ENCODE measurements around the gene TBC1D16. TPM values are rescaled to one million over a fixed set of nuclear protein-coding genes. Genes with fewer than 3 reads are reported as not detected.

Gene TBC1D16
- total RNA-seq, 2 experiments from 2014 or later, result 0.38 to 0.74 TPM

DNA sequence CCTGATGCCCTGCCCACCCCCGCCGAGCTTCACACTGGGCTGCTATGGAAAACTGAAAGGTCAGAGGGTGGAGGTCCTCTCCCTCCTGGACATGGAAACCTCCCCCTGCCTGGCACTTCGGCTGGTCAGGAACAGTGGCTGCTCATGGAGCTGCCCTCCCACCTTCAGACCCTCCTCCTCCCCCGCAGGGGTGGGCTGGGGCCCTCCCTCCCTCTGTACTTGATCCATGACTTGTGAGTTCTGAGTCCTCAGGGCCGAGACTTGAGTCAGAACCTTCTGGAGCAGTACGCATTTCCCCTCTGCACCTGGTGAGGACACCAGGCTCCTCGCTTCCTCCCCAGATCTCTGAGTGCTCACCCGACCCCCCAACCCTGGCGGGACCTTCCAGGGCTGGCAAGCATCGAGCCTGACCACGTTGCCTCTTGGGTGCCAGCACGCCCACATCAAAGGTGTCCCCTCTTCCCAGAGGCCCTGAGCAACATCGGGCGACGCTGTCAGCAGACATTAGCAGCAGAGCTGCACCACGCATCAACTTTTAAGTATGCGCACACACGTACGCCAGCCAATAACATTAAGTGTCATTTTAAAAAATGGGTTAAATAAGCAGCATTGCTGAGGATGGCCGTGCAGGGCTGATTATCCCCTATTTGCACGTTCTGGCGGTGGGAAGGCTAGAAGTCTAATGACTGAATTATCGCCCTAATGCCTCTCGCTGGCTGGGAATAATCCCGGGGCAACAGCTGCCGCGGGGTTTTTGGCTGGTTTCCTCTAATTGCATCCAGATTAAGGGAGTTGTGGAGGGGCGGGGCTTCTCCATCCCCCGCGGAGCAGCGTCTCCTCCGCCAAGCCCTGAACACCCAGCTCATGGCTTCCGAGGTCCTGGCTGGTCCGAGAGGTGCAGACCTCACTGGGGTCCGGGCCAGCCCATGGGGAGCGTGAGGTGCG is 98.0 kb downstream of the TBC1D16 start:
- no peak overlapping the region for H3K27ac ChIP-seq (ENCODE audit: low read depth, low read length, poor library complexity, severe bottlenecking)
- no peak overlapping the region for H2AFZ ChIP-seq (ENCODE audit: low read length)
- no peaks in the 10 kb centered on the region for H3K9me2 ChIP-seq (ENCODE audit: insufficient read depth, low read length)
- ChIA-PET POLR2A (interaction anchor here (0.7 kb wide), 1 partner anchor 668 kb away, joined by 6 read pairs; no protein-coding TSS in a partner anchor), CTCF (ENCODE audit: unreplicated experiment) (no interaction called here)
- H4K20me1 ChIP-seq (ENCODE audit: insufficient read depth, low read length), result no peaks in the 10 kb centered on the region
- H3K4me1 ChIP-seq (ENCODE audit: insufficient read depth, low read length, poor library complexity, severe bottlenecking), result peaks cover 14% of the 10 kb centered on the region
- H3K9me3 ChIP-seq (ENCODE audit: low read length), result no peaks in the 10 kb centered on the region
- DNase-seq (ENCODE audit: low spot score), result no peak
- H3K36me3 ChIP-seq (ENCODE audit: insufficient read depth, low read length), result no peaks in the 10 kb centered on the region
- TF ChIP-seq EZH2phosphoT487 (IDR thresholded peaks at IDR 0.05; ENCODE audit: borderline replicate concordance, low read depth, low read length), result no peak
- H3K4me3 ChIP-seq (ENCODE audit: low read depth, low read length, poor library complexity, severe bottlenecking), result no peak overlapping the region
- intact Hi-C loops (cut with micrococcal nuclease; ENCODE audit: unreplicated experiment), result no loop called here
- peak overlapping the region; percentile 36 for H3K4me2 ChIP-seq (ENCODE audit: low read length)
- H3K79me2 ChIP-seq (ENCODE audit: insufficient read depth, low read depth, low read length), result no peaks in the 10 kb centered on the region
- BruUV-seq (replicated peaks), result no TSS peak

DNA sequence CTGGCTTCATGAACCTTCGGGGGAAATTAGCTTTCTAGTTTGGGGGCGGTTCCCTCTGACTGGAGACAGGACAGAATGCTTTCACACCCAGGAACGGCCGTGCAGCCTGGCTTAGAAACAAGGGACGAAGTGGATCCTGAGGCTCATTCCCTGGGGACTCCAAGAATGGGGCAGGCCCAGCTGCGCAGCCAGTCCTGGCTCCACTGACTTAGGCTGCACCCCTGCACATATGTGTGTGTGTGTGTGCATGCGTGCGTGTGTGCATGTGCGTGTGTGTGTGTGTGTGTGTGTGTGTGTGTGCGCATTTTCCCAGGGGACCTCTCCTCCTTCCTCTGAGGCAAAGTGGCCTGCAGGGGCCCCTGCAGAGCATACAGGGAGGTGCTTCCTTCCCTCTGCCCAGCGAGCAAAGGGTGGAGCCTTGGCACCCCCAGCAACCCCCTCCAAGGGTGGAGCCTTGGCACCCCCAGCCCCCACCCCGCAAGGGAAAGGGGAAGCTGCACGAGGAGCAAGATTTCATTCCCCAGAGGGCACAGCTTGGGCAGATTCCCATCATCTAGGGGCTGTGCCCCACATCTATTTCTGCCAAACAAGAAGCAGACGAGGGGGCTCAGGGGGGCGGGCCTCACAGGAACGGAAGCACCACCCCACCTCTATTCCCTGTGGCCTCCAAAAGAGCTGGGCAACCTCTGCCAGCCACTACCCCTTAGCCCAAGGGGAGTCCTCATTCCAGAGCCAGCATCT is 98.9 kb downstream of the TBC1D16 start:
- peaks cover 14% of the 10 kb centered on the region for H3K4me1 ChIP-seq (ENCODE audit: insufficient read depth, low read length, poor library complexity, severe bottlenecking)
- CTCF ChIA-PET (ENCODE audit: unreplicated experiment), result interaction anchor here (1.0 kb wide), 1 partner anchor 88 kb away, joined by 5 read pairs; no protein-coding TSS in a partner anchor
- H3K79me2 ChIP-seq (ENCODE audit: insufficient read depth, low read depth, low read length), result no peaks in the 10 kb centered on the region
- DNase-seq (ENCODE audit: low spot score), result peak; percentile 52
- no peaks in the 10 kb centered on the region for H3K36me3 ChIP-seq (ENCODE audit: insufficient read depth, low read length)
- no peak overlapping the region for H3K27ac ChIP-seq (ENCODE audit: low read depth, low read length, poor library complexity, severe bottlenecking)
- BruUV-seq (replicated peaks), result no TSS peak
- no peak overlapping the region for H2AFZ ChIP-seq (ENCODE audit: low read length)
- POLR2A ChIA-PET, result interaction anchor here (0.7 kb wide), 1 partner anchor 669 kb away, joined by 6 read pairs; no protein-coding TSS in a partner anchor
- no peaks in the 10 kb centered on the region for H3K9me3 ChIP-seq (ENCODE audit: low read length)
- H3K4me3 ChIP-seq (ENCODE audit: low read depth, low read length, poor library complexity, severe bottlenecking), result no peak overlapping the region
- peak overlapping the region; percentile 36 for H3K4me2 ChIP-seq (ENCODE audit: low read length)
- intact Hi-C loops (cut with micrococcal nuclease; ENCODE audit: unreplicated experiment), result no loop called here
- no peak for TF ChIP-seq EZH2phosphoT487 (IDR thresholded peaks at IDR 0.05; ENCODE audit: borderline replicate concordance, low read depth, low read length)
- TF ChIP-seq, protein P1, sequence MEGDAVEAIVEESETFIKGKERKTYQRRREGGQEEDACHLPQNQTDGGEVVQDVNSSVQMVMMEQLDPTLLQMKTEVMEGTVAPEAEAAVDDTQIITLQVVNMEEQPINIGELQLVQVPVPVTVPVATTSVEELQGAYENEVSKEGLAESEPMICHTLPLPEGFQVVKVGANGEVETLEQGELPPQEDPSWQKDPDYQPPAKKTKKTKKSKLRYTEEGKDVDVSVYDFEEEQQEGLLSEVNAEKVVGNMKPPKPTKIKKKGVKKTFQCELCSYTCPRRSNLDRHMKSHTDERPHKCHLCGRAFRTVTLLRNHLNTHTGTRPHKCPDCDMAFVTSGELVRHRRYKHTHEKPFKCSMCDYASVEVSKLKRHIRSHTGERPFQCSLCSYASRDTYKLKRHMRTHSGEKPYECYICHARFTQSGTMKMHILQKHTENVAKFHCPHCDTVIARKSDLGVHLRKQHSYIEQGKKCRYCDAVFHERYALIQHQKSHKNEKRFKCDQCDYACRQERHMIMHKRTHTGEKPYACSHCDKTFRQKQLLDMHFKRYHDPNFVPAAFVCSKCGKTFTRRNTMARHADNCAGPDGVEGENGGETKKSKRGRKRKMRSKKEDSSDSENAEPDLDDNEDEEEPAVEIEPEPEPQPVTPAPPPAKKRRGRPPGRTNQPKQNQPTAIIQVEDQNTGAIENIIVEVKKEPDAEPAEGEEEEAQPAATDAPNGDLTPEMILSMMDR (conservative IDR thresholded peaks at IDR 0.05; ENCODE audit: low read length), result 0 out of 2 replicates have a peak, but pooled peaks have one; percentile 21
- no peaks in the 10 kb centered on the region for H4K20me1 ChIP-seq (ENCODE audit: insufficient read depth, low read length)
- H3K9me2 ChIP-seq (ENCODE audit: insufficient read depth, low read length), result no peaks in the 10 kb centered on the region

DNA sequence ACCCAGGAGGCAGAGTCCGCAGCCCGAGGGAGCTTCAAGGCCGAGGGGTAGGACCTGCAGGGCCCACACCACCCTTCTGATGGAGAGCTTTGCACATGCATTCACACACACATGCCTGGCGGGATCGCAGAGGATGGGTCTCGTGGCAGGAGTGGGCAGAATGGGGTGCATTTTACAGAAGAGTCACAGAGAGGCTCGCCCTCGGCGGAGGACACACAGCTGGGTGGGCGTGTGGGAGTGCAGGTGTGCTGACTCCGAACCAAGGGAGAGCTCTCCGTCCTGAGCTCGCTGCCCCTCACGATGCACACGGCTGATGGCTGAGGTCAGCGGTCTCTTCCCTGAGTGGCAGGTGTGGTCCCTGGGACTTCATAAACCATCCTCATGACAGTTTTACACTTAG is 99.6 kb downstream of the TBC1D16 start:
- TF ChIP-seq, protein P1 (conservative IDR thresholded peaks at IDR 0.05; ENCODE audit: low read length), result no peak
- TF ChIP-seq EZH2phosphoT487 (IDR thresholded peaks at IDR 0.05; ENCODE audit: borderline replicate concordance, low read depth, low read length), result no peak
- Histone ChIP-seq H3K9me2 (ENCODE audit: insufficient read depth, low read length) (no peaks in the 10 kb centered on the region), H4K20me1 (ENCODE audit: insufficient read depth, low read length) (no peaks in the 10 kb centered on the region), H3K4me2 (ENCODE audit: low read length) (no peak overlapping the region), H2AFZ (ENCODE audit: low read length) (no peak overlapping the region), H3K36me3 (ENCODE audit: insufficient read depth, low read length) (no peaks in the 10 kb centered on the region), H3K9me3 (ENCODE audit: low read length) (no peaks in the 10 kb centered on the region), H3K27ac (ENCODE audit: low read depth, low read length, poor library complexity, severe bottlenecking) (no peak overlapping the region), H3K79me2 (ENCODE audit: insufficient read depth, low read depth, low read length) (no peaks in the 10 kb centered on the region), H3K4me3 (ENCODE audit: low read depth, low read length, poor library complexity, severe bottlenecking) (no peak overlapping the region), H3K4me1 (ENCODE audit: insufficient read depth, low read length, poor library complexity, severe bottlenecking) (peaks cover 18% of the 10 kb centered on the region)
- BruUV-seq (replicated peaks), result no TSS peak
- ChIA-PET CTCF (ENCODE audit: unreplicated experiment) (interaction anchor here (1.0 kb wide), 1 partner anchor 87 kb away, joined by 5 read pairs; no protein-coding TSS in a partner anchor), POLR2A (interaction anchor here (1.1 kb wide), 1 partner anchor 10 kb away, joined by 3 read pairs; no protein-coding TSS in a partner anchor)
- no peak for DNase-seq (ENCODE audit: low spot score)
- intact Hi-C loops (cut with micrococcal nuclease; ENCODE audit: unreplicated experiment), result no loop called here

Data from OCI-LY7 (cell line).